HEK293 (cell line): ENCODE results near the gene ABCB9.

ENCODE experiments used
- CTCF ChIA-PET: fragments of 350-600 bp; formaldehyde crosslinking; extraction: SDS; loops from one replicate; lab custom pipeline; 2021; ENCODE audit warnings: antibody characterized with exemption; lab: Yijun Ruan, JAX
- POLR2A ChIA-PET: fragments of 300-600 bp; formaldehyde crosslinking; extraction: SDS; loops from one replicate; lab custom pipeline; 2020; ENCODE audit warnings: antibody characterized with exemption, inconsistent platforms; lab: Yijun Ruan, JAX
- H3K27ac ChIP-seq: fragments of 200-500 bp; sonication (Bioruptor generic); 2 replicates; pipeline ENCODE4 v1.5.1; 2014; ENCODE audit warnings: low read depth, low read length, control low read depth, inconsistent platforms; ENCODE audit errors: extremely low read depth
- H3K36me3 ChIP-seq, 2 experiments: fragments of 200-500 bp in 1 of 2; sonication (Bioruptor generic) in 1 of 2; 1 replicate in 1 of 2; 2 replicates in 1 of 2; pipeline ENCODE4 v1.5.1; 2014 to 2017; ENCODE audit warnings: inconsistent platforms in 2 of 2, low read length in 2 of 2; ENCODE audit not compliant: control insufficient read depth in 2 of 2, insufficient read depth in 1 of 2
- H3K4me1 ChIP-seq: fragments of 200-500 bp; sonication (Bioruptor generic); 2 replicates; pipeline ENCODE4 v1.5.1; 2014; ENCODE audit warnings: mild to moderate bottlenecking, low read length, inconsistent platforms; ENCODE audit not compliant: control insufficient read depth, insufficient read depth
- H3K4me3 ChIP-seq: 2 replicates; pipeline ENCODE4 v1.5.1; 2011; ENCODE audit warnings: low read depth, mild to moderate bottlenecking, control low read depth, low read length, moderate library complexity
- H3K9me3 ChIP-seq: fragments of 200-500 bp; sonication (Bioruptor generic); 2 replicates; pipeline ENCODE4 v1.5.1; 2014; ENCODE audit warnings: low read depth, low read length, inconsistent platforms; ENCODE audit not compliant: control insufficient read depth, insufficient read depth
- ELK4 ChIP-seq: IDR thresholded peaks from 2 replicates; pipeline ENCODE4 v1.6.1; 2011; ENCODE audit warnings: mild to moderate bottlenecking, low read depth, low read length, borderline replicate concordance
- INSM2 ChIP-seq: fragments of 450-650 bp; formaldehyde crosslinking; IDR thresholded peaks from 2 replicates; pipeline ENCODE4 v1.5.1; 2016; ENCODE audit warnings: missing biosample characterization, missing genetic modification characterization
- OSR2 ChIP-seq: fragments of 450-650 bp; formaldehyde crosslinking; IDR thresholded peaks from 2 replicates; pipeline ENCODE4 v1.5.1; 2016; ENCODE audit warnings: missing biosample characterization, missing genetic modification characterization
- ZBTB17 ChIP-seq: fragments of 450-650 bp; formaldehyde crosslinking; IDR thresholded peaks from 2 replicates; pipeline ENCODE4 v1.5.1; 2016; ENCODE audit warnings: missing biosample characterization, missing genetic modification characterization
- ZBTB20 ChIP-seq: fragments of 450-650 bp; formaldehyde crosslinking; IDR thresholded peaks from 2 replicates; pipeline ENCODE4 v1.5.1; 2016; ENCODE audit warnings: missing biosample characterization, missing genetic modification characterization
- ZFHX2 ChIP-seq: fragments of 450-650 bp; formaldehyde crosslinking; conservative IDR thresholded peaks from 2 replicates; pipeline ENCODE4 v1.5.1; 2016; ENCODE audit warnings: missing biosample characterization, missing genetic modification characterization
- ZNF112 ChIP-seq: fragments of 450-650 bp; formaldehyde crosslinking; IDR thresholded peaks from 2 replicates; pipeline ENCODE4 v1.5.0; 2017; ENCODE audit warnings: missing biosample characterization, missing genetic modification characterization
- ZNF169 ChIP-seq: fragments of 450-650 bp; formaldehyde crosslinking; IDR thresholded peaks from 2 replicates; pipeline ENCODE4 v1.5.1; 2016; ENCODE audit warnings: missing biosample characterization, missing genetic modification characterization
- ZNF214 ChIP-seq: fragments of 450-650 bp; formaldehyde crosslinking; IDR thresholded peaks from 2 replicates; pipeline ENCODE4 v1.5.1; 2017; ENCODE audit warnings: missing biosample characterization, mild to moderate bottlenecking, missing genetic modification characterization, borderline replicate concordance
- ZNF266 ChIP-seq: fragments of 450-650 bp; formaldehyde crosslinking; IDR thresholded peaks from 2 replicates; pipeline ENCODE4 v1.5.1; 2016; ENCODE audit warnings: missing biosample characterization, missing genetic modification characterization, low read depth
- ZNF391 ChIP-seq: fragments of 450-650 bp; formaldehyde crosslinking; IDR thresholded peaks from 2 replicates; pipeline ENCODE4 v1.5.1; 2016; ENCODE audit warnings: low read depth, missing biosample characterization, missing genetic modification characterization, borderline replicate concordance
- ZNF426 ChIP-seq: fragments of 450-650 bp; formaldehyde crosslinking; IDR thresholded peaks from 2 replicates; pipeline ENCODE4 v1.5.1; 2017; ENCODE audit warnings: missing biosample characterization, missing genetic modification characterization, mild to moderate bottlenecking, inconsistent platforms, moderate library complexity
- ZNF449 ChIP-seq: fragments of 450-650 bp; formaldehyde crosslinking; IDR thresholded peaks from 2 replicates; pipeline ENCODE4 v1.5.1; 2017; ENCODE audit warnings: missing biosample characterization, mild to moderate bottlenecking, missing genetic modification characterization, moderate library complexity
- ZNF521 ChIP-seq: fragments of 450-650 bp; formaldehyde crosslinking; IDR thresholded peaks from 2 replicates; pipeline ENCODE4 v1.5.1; 2017; ENCODE audit warnings: missing biosample characterization, mild to moderate bottlenecking, missing genetic modification characterization
- ZNF549 ChIP-seq: fragments of 450-650 bp; IDR thresholded peaks from 2 replicates; pipeline ENCODE4 v1.5.1; 2018; ENCODE audit warnings: missing biosample characterization, missing genetic modification characterization, mild to moderate bottlenecking, inconsistent platforms, moderate library complexity
- ZNF571 ChIP-seq: fragments of 450-650 bp; formaldehyde crosslinking; IDR thresholded peaks from 2 replicates; pipeline ENCODE4 v1.5.0; 2017; ENCODE audit warnings: missing biosample characterization, missing genetic modification characterization
- ZNF645 ChIP-seq: fragments of 450-650 bp; formaldehyde crosslinking; IDR thresholded peaks from 2 replicates; pipeline ENCODE4; 2016; ENCODE audit warnings: missing biosample characterization, missing genetic modification characterization
- ZNF664 ChIP-seq: fragments of 450-650 bp; formaldehyde crosslinking; IDR thresholded peaks from 2 replicates; pipeline ENCODE4 v1.5.1; 2016; ENCODE audit warnings: missing biosample characterization, missing genetic modification characterization
- ZNF768 ChIP-seq: fragments of 450-650 bp; formaldehyde crosslinking; IDR thresholded peaks from 2 replicates; pipeline ENCODE4 v1.5.1; 2018; ENCODE audit warnings: missing biosample characterization, mild to moderate bottlenecking, missing genetic modification characterization
- ZNF792 ChIP-seq: fragments of 450-650 bp; formaldehyde crosslinking; IDR thresholded peaks from 2 replicates; pipeline ENCODE4 v1.5.1; 2016; ENCODE audit warnings: missing biosample characterization, missing genetic modification characterization
- ZNF843 ChIP-seq: fragments of 450-650 bp; formaldehyde crosslinking; IDR thresholded peaks from 2 replicates; pipeline ENCODE4 v1.5.1; 2016; ENCODE audit warnings: missing biosample characterization, missing genetic modification characterization

ABCB9 gene

GRCh38 chr12:122961531-122962329 is 4.5 kb downstream of the ABCB9 start:
- Histone ChIP-seq H3K4me1 (peaks cover 12% of the 10 kb centered on the region), H3K27ac (no peak overlapping the region), H3K4me3 (no peak overlapping the region), H3K36me3 (peaks cover 7 to 23% of the 10 kb centered on the region in 2 experiments; a peak in 2 of 3 replicates), H3K9me3 (no peaks in the 10 kb centered on the region)
- ChIA-PET CTCF (interaction anchor here (1.3 kb wide), 1 partner anchor 9 kb away, joined by 4 read pairs; no protein-coding TSS in a partner anchor), POLR2A (no interaction called here)
- TF ChIP-seq ZNF521 (no peak), ZNF792 (tag by site-specific recombination) (peak; percentile 96), OSR2 (tag by site-specific recombination) (peak; percentile 50; the same call in 1 of the 2 replicates), ZBTB20 (peak; percentile 30), INSM2 (no peak), ZNF112 (tag by site-specific recombination) (no peak), ZFHX2 (tag by site-specific recombination) (peak; percentile 55)

GRCh38 chr12:122960193-122960569 is 6.1 kb downstream of the ABCB9 start:
- Histone ChIP-seq H3K4me1 (peaks cover 5% of the 10 kb centered on the region; the same call in 1 of the 2 replicates), H3K27ac (no peak overlapping the region), H3K9me3 (no peaks in the 10 kb centered on the region), H3K36me3 (peaks cover 7 to 28% of the 10 kb centered on the region in 2 experiments; a peak in 2 of 3 replicates), H3K4me3 (no peak overlapping the region)
- TF ChIP-seq ZNF768: peak; percentile 92
- TF ChIP-seq ZNF843 (tag by site-specific recombination): no peak
- ChIA-PET CTCF (interaction anchor here (0.9 to 1.3 kb wide), 2 partner anchors 8 to 167 kb away, joined by 3 to 4 read pairs; no protein-coding TSS in a partner anchor), POLR2A (interaction anchor here (1.2 kb wide), 1 partner anchor 273 kb away, joined by 3 read pairs; the partner anchor contains the start of genes MPHOSPH9 and MTRFR)

- POLR2A ChIA-PET: interaction anchor here (1.2 kb wide), 1 partner anchor 273 kb away, joined by 3 read pairs; the partner anchor contains the start of genes MPHOSPH9 and MTRFR
Observed at GRCh38 chr12:122959566-122960192, 6.6 kb downstream of the ABCB9 start.

More at GRCh38 chr12:122959566-122960192, 6.6 kb downstream of the ABCB9 start:
- Histone ChIP-seq H3K27ac (no peak overlapping the region), H3K4me1 (peaks cover 5% of the 10 kb centered on the region; the same call in 1 of the 2 replicates), H3K4me3 (no peak overlapping the region)
- no peak for TF ChIP-seq ZNF645 (tag by site-specific recombination)
- TF ChIP-seq ZNF214: no peak
- no peak for TF ChIP-seq ZNF391 (tag by site-specific recombination)
- TF ChIP-seq ZNF426: no peak
- TF ChIP-seq ZBTB17: no peak
- TF ChIP-seq ZNF266: no peak
- no peak for TF ChIP-seq ELK4
- no peak for TF ChIP-seq ZNF664 (tag by site-specific recombination)
- TF ChIP-seq ZNF449: no peak
- no peak for TF ChIP-seq ZNF549 (tag by site-specific recombination)
- no peak for TF ChIP-seq ZNF169 (tag by site-specific recombination)
- no peak for TF ChIP-seq ZNF571
- TF ChIP-seq, all 188 proteins: peak for 0
- Histone ChIP-seq H3K9me3 (no peaks in the 10 kb centered on the region), H3K36me3 (peaks cover 7 to 32% of the 10 kb centered on the region in 2 experiments; a peak in 2 of 3 replicates)
- CTCF ChIA-PET: interaction anchor here (0.9 kb wide), 1 partner anchor 166 kb away, joined by 3 read pairs; no protein-coding TSS in a partner anchor
